SK-N-SH treated with all-trans-retinoic acid at 6 μM for 48 hours (cell line): ENCODE data around the gene ANKRD34A.

Experiments
- ATAC-seq: fragments of 200-7000 bp; cut with Tn5 transposase; 3 replicates; pipeline ENCODE4 v1.9.1; 2020; ENCODE audit warnings: mild to moderate bottlenecking, moderate library complexity
- BACH2 ChIP-seq: fragments of 250-450 bp; sonication (Bioruptor Pico); IDR thresholded peaks from 2 replicates; pipeline ENCODE4 v1.9.0; 2021; ENCODE audit warnings: mild to moderate bottlenecking, borderline replicate concordance
- CSDC2 ChIP-seq: fragments of 250-450 bp; sonication (Bioruptor Pico); IDR thresholded peaks from 2 replicates; pipeline ENCODE4 v1.5.0; 2020; ENCODE audit warnings: mild to moderate bottlenecking, moderate library complexity
- ESRRG ChIP-seq: fragments of 250-450 bp; sonication (Bioruptor Pico); IDR thresholded peaks from 2 replicates; pipeline ENCODE4 v1.6.1; 2021; ENCODE audit warnings: mild to moderate bottlenecking
- GLIS3 ChIP-seq: fragments of 250-450 bp; sonication (Bioruptor Pico); IDR thresholded peaks from 2 replicates; pipeline ENCODE4 v1.5.0; 2020; ENCODE audit warnings: mild to moderate bottlenecking, moderate library complexity
- OSR1 ChIP-seq: fragments of 250-450 bp; sonication (Bioruptor Pico); IDR thresholded peaks from 2 replicates; pipeline ENCODE4 v1.8.0; 2022; ENCODE audit warnings: moderate library complexity, mild to moderate bottlenecking, inconsistent platforms
- PPARA ChIP-seq: fragments of 250-450 bp; sonication (Bioruptor Pico); IDR thresholded peaks from 2 replicates; pipeline ENCODE4 v1.5.0; 2020; ENCODE audit warnings: mild to moderate bottlenecking, borderline replicate concordance
- SNAI2 ChIP-seq: fragments of 250-450 bp; sonication (Bioruptor Pico); IDR thresholded peaks from 2 replicates; pipeline ENCODE4 v1.5.0; 2020; ENCODE audit warnings: mild to moderate bottlenecking, moderate library complexity
- TCF4 ChIP-seq: fragments of 250-450 bp; sonication (Bioruptor Pico); IDR thresholded peaks from 2 replicates; pipeline ENCODE4 v1.8.0; 2021; ENCODE audit warnings: mild to moderate bottlenecking, moderate library complexity, borderline replicate concordance
- TOX ChIP-seq: fragments of 250-450 bp; sonication (Bioruptor Pico); IDR thresholded peaks from 2 replicates; pipeline ENCODE4 v1.8.0; 2021; ENCODE audit warnings: mild to moderate bottlenecking, moderate library complexity, borderline replicate concordance
- ZNF70 ChIP-seq: fragments of 450-650 bp; formaldehyde crosslinking; IDR thresholded peaks from 2 replicates; pipeline ENCODE4 v1.5.0; 2020; ENCODE audit warnings: mild to moderate bottlenecking, moderate library complexity
- ZNF8 ChIP-seq: fragments of 450-650 bp; formaldehyde crosslinking; IDR thresholded peaks from 2 replicates; pipeline ENCODE4 v1.5.0; 2020; ENCODE audit warnings: mild to moderate bottlenecking, moderate library complexity
- TF ChIP-seq, protein P1 (sequence below): fragments of 250-450 bp; sonication (Bioruptor Pico); IDR thresholded peaks from 2 replicates; pipeline ENCODE4 v1.8.0; 2020; ENCODE audit warnings: mild to moderate bottlenecking, moderate library complexity, borderline replicate concordance
- TF ChIP-seq, protein P2 (sequence below): fragments of 250-450 bp; sonication (Bioruptor Pico); IDR thresholded peaks from 2 replicates; pipeline ENCODE4 v1.8.0; 2021; ENCODE audit warnings: low read depth, mild to moderate bottlenecking, moderate library complexity, borderline replicate concordance
- TF ChIP-seq, protein P3 (sequence below): fragments of 250-450 bp; sonication (Bioruptor Pico); IDR thresholded peaks from 2 replicates; pipeline ENCODE4 v1.5.0; 2020; ENCODE audit warnings: mild to moderate bottlenecking, moderate library complexity

The ANKRD34A gene

DNA sequence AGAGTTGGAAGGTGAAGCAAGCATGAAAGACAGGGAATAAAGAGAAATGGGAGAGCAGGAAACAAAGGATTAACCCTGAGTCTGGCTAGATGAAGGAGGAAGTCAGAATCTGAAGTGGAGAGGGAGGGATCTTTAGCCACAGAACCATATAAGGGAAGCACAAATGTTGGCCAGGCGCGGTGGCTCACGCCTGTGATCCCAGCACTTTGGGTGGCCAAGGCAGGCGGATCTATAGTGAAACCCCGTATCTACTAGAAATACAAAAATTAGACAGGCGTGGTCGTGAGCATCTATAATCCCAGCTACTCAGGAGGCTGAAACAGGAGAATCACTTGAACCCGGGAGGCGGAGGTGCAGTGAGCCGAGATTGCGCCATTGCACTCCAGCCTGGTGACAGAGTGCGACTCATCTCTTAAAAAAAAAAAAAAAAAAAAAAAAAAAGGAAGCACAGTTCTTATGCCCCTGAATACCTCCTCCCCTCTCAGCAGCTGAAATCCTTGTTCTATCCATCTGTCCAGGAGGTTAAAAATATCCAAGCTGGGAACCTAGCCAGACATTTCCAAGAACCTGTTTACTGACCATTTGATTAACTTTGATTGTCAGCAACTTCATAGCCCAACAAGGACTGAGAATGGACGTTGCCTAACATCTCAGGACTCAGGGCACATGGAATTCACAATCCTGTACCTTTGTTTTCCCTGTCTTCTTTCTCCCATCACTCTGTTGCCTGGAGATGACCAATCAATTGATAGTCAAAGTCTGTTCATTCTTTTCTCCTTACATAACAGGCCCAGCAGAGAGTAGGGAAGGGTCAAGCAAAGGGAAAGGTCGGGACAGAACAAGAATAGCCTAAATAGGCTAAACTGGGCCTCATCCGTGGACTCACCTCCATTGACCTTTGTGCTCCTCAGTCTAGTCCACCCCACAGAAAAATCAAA, 21.4 kb upstream of the ANKRD34A start:
- peak; percentile 78 for ATAC-seq
- peak; percentile 78; the same call in 1 of the 2 replicates for TF ChIP-seq ZNF70
- TF ChIP-seq TOX (CRISPR knock-in tag), result no peak
- no peak for TF ChIP-seq ESRRG (CRISPR knock-in tag)
- no peak for TF ChIP-seq TCF4 (CRISPR knock-in tag)
- no peak for TF ChIP-seq SNAI2 (CRISPR knock-in tag)
- TF ChIP-seq, protein P1, sequence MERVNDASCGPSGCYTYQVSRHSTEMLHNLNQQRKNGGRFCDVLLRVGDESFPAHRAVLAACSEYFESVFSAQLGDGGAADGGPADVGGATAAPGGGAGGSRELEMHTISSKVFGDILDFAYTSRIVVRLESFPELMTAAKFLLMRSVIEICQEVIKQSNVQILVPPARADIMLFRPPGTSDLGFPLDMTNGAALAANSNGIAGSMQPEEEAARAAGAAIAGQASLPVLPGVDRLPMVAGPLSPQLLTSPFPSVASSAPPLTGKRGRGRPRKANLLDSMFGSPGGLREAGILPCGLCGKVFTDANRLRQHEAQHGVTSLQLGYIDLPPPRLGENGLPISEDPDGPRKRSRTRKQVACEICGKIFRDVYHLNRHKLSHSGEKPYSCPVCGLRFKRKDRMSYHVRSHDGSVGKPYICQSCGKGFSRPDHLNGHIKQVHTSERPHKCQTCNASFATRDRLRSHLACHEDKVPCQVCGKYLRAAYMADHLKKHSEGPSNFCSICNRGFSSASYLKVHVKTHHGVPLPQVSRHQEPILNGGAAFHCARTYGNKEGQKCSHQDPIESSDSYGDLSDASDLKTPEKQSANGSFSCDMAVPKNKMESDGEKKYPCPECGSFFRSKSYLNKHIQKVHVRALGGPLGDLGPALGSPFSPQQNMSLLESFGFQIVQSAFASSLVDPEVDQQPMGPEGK (CRISPR knock-in tag), result no peak

DNA sequence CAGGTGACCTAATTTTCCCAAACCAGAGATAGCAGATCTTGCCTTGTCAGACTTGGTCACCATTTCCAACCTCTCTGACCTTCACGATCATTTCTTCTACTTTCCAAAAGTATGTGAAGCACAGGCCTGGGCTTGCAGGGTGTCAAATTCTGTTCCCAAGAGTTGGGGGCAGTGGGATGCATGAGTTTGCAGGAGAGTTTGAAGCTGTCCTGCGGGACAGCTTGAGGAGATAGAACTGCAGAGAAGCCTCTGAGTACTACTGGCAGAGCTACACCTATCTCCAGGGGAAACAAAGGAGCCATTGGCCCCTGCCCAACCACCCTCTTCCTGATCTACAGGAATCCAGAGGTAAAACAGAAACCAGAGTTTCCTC, 20.7 kb upstream of the ANKRD34A start:
- ATAC-seq, result no peak; the same call in 1 of the 3 replicates

DNA sequence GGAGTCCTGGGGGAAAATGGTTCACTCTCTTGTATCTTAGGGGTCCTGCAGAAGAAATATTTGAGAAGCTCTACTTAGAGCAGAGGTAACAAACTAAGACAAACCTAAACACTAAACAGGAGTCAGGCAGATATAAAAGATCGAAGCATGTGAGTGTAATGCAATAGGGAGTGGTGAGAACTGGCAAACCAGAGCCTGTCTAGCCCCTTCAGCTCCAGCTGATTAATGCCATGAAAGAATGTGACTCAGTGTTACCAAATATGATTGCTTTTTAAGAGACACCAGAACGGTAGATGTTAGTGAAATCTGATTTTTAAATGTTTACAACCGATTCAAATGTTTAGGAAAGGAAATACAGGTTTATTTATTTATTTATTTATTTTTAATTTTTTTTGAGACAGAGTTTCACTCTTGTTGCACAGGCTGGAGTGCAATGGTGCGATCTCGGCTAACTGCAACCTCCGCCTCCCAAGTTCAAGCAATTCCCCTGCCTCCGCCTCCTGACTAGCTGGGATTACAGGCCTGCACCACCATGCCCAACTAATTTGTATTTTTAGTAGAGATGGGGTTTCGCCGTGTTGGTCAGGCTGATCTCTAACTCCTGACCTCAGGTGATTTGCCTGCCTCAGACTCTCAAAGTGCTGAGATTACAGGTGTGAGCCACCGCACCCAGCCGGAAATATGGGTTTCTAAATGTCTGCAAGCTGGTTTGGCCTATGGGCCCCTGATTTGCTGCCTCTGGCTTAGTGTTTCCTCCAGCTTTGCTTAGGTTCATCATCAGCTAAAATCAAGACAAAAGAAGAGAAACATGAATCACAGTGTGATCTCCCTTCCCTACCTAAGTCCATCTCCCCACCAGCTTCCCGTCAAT, 19.8 kb upstream of the ANKRD34A start:
- no peak for TF ChIP-seq ZNF8 (CRISPR knock-in tag)
- no peak for TF ChIP-seq GLIS3
- no peak for TF ChIP-seq PPARA
- no peak for TF ChIP-seq BACH2 (CRISPR knock-in tag)
- no peak for TF ChIP-seq OSR1 (CRISPR knock-in tag)
- no peak for TF ChIP-seq CSDC2
- TF ChIP-seq TCF4 (CRISPR knock-in tag), result no peak
- TF ChIP-seq, protein P2, sequence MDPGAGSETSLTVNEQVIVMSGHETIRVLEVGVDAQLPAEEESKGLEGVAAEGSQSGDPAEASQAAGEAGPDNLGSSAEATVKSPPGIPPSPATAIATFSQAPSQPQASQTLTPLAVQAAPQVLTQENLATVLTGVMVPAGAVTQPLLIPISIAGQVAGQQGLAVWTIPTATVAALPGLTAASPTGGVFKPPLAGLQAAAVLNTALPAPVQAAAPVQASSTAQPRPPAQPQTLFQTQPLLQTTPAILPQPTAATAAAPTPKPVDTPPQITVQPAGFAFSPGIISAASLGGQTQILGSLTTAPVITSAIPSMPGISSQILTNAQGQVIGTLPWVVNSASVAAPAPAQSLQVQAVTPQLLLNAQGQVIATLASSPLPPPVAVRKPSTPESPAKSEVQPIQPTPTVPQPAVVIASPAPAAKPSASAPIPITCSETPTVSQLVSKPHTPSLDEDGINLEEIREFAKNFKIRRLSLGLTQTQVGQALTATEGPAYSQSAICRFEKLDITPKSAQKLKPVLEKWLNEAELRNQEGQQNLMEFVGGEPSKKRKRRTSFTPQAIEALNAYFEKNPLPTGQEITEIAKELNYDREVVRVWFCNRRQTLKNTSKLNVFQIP (CRISPR knock-in tag), result no peak
- TF ChIP-seq, protein P1 (CRISPR knock-in tag), result no peak
- TF ChIP-seq, protein P3, sequence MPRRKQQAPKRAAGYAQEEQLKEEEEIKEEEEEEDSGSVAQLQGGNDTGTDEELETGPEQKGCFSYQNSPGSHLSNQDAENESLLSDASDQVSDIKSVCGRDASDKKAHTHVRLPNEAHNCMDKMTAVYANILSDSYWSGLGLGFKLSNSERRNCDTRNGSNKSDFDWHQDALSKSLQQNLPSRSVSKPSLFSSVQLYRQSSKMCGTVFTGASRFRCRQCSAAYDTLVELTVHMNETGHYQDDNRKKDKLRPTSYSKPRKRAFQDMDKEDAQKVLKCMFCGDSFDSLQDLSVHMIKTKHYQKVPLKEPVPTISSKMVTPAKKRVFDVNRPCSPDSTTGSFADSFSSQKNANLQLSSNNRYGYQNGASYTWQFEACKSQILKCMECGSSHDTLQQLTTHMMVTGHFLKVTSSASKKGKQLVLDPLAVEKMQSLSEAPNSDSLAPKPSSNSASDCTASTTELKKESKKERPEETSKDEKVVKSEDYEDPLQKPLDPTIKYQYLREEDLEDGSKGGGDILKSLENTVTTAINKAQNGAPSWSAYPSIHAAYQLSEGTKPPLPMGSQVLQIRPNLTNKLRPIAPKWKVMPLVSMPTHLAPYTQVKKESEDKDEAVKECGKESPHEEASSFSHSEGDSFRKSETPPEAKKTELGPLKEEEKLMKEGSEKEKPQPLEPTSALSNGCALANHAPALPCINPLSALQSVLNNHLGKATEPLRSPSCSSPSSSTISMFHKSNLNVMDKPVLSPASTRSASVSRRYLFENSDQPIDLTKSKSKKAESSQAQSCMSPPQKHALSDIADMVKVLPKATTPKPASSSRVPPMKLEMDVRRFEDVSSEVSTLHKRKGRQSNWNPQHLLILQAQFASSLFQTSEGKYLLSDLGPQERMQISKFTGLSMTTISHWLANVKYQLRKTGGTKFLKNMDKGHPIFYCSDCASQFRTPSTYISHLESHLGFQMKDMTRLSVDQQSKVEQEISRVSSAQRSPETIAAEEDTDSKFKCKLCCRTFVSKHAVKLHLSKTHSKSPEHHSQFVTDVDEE (CRISPR knock-in tag), result no peak
- TF ChIP-seq TOX (CRISPR knock-in tag), result no peak
- TF ChIP-seq, all 23 proteins: peak for 0
- no peak for ATAC-seq

More for the DNA sequence above, 20.7 kb upstream of the ANKRD34A start:
- TF ChIP-seq TOX (CRISPR knock-in tag) (no peak), BACH2 (CRISPR knock-in tag) (no peak), OSR1 (CRISPR knock-in tag) (no peak)
- TF ChIP-seq, protein P2 (CRISPR knock-in tag), result no peak
- TF ChIP-seq, protein P1 (CRISPR knock-in tag), result no peak
